ENCODE measurements around the gene TMEM63B.

DNA sequence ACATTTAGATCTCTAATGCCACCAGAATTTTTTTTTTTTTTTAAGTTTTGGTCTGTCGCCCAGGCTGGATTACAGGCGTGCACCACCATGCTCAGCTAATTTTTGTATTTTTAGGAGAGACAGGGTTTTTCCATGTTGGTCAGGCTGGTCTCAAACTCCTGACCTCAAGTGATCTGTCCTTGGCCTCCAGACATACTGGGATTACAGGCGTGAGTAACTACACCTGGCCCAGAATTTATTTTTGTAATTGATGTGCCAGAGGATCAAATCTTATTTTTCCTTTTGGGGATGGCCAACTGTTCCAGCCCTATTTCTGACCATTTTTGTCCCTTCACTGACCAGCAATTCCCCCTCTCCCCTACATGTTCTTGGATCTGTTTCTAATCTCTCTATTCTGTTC is 71.3 kb downstream of the TMEM63B start:
- TF ChIP-seq CTCF (conservative IDR thresholded peaks at IDR 0.05; ENCODE audit: low read length) (no peak), EZH2phosphoT487 (IDR thresholded peaks at IDR 0.05; ENCODE audit: borderline replicate concordance) (no peak)

All from Loucy (cell line).